Cerebellar nuclear complex (tissue), 1 donor: ENCODE data around the gene ELOA.
"Not testable (repeated sequence)": the region's sequence is repeated elsewhere in the genome, so short reads cannot be mapped to it uniquely, and the experiment has no call there.

Source experiments
- DNase-seq, 2 experiments: peaks; one replicate each; lab custom pipeline; 2025; lab: John Stamatoyannopoulos, UW

Gene ELOA

DNA sequence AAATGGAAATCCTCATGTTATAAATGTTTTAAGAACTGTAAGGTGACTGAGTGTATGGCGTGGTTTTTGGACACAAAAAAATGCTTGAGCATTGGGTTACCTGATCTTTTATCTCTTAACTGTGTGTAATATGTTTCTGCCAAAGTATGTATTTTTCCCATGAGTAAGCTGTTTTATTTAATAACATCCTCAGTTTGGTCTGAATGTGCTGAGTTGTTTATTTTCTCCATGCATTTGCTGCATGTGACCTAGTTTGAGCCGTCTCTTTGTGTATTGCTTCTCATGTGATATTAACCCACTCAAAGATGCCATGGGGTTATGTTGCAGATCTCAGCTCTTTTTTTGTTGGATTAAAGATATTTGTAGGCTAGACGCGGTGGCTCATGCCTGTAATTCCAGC lies 41.6 kb downstream of the ELOA start:
- DNase-seq: no peak

DNA sequence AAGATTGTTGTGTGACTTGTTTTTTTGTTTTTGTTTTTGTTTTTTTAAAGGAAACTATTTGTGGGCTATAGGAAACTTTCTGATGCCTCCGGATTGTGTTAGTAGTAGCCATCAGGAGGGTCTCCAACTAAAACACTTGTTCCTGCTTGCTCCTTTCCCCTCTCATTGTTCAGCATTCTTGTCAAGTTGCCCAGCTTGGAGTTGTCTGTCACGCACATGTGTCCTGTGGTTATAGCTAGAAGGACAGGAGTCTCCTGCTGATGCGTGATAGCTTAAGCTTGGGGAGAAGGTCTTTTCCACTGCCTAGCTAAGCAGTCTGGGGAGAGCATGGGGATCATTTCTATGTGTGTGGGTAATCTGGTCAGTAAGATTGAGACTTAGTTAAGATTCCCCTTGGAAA lies 44.4 kb downstream of the ELOA start:
- no peak for DNase-seq

DNA sequence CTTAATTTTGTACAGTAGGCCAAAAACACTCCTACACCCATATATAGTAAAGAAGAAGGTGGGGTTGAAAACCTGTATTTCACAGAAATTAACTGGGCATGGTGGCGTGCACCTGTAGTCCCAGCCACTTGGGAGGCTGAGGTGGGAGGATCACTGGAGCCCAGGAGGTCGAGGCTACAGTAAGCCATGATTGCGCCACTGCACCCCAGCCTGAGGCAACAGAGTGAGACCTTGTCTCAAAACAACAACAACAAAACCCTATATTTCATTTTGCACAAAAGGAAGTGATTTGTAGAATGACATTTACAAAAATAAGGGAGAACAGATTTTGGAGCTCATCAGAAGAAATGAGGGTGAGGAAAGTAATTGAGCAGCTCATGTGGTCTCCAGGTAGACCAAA lies 45.4 kb downstream of the ELOA start:
- DNase-seq: no peak

DNA sequence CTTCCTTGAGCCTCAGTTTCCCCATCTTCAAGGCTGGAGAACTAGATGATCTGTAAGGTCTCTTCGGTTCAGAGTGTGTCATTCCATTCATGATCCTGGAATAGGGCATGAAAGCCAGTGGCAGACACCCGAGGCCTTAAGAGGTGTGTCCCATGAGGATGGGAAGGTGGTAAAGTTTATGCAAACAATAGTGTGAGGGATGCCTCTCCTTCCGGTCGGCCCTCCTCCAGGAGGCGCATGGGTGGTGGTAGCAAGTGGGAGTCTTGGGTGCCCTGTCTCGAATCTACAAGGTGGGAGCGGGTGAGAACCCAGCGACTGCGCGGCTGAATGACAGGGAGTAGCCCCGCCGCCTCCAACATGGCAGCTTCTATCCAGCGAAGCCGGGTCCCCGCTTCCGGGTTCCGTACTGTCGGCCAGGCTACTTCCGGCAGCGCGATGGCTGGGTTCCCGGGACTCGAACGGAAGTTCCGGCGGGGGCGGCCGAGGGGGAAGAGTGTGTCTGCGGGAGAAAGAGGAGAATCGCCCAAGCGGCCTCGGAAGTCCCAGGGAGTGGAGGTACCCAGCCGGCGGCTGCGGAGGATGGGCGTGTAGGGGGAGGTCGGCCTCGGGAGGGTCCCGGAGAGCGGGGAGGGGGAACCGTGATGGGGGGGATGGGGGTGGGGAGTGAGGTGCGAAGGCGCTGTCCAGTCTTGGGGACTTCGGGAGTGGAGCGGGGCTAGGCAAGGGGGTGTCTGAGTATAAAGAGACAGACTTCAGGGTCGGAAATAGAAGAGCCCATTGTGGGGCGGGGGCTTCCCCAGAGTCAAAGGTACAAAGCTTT lies 47.6 kb downstream of the ELOA start, which contains the start of gene LYPLA2:
Gene LYPLA2 (plus strand): TSS at position 450 of the 820 bp plus-strand sequence. CDS start 1,538 bp downstream, outside the sequence.
- peak in 1 of 2 experiments; percentile 67 for DNase-seq

GRCh38 chr1:23791516-23792047 lies 48.3 kb downstream of the ELOA start:
- no peak for DNase-seq

DNA sequence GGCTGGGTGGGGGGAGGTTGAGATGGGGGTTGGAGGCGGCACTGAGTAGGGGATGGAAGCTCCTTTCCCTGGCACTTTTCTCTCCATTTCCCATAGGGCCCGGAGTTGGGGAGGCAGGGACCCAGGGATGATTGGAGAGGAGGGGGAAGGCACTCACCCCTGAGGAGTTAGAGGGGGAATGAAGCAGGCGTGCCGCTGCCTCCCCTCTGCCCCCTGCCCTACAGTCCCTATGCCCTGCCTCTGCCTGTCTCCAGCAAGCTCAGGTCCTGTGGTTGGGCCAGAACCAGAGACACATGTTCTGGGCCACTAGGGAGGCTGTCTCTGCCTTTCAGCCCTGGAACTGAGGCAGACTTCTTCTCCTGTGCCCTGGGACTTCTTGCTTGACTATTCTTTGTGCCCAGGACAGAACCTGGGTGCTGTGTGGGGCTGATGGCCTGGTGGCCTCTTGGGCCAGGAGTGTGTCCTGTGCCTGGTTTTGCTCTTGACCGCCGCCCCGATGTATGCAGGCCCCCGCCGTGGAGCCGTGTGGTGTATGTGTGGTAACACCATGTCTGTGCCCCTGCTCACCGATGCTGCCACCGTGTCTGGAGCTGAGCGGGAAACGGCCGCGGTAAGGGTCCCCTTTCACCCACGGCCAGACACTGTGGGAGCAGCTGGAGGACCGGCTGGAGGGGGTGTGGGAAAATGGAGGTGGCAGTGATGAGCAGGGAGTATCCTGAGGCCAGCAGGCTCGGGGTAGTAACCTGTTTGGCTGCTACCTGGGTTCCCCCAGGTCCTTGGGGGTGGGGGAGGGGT lies 49.1 kb downstream of the ELOA start:
- no peak for DNase-seq

GRCh38 chr1:23793018-23793781 lies 49.9 kb downstream of the ELOA start:
- DNase-seq: no peak

DNA sequence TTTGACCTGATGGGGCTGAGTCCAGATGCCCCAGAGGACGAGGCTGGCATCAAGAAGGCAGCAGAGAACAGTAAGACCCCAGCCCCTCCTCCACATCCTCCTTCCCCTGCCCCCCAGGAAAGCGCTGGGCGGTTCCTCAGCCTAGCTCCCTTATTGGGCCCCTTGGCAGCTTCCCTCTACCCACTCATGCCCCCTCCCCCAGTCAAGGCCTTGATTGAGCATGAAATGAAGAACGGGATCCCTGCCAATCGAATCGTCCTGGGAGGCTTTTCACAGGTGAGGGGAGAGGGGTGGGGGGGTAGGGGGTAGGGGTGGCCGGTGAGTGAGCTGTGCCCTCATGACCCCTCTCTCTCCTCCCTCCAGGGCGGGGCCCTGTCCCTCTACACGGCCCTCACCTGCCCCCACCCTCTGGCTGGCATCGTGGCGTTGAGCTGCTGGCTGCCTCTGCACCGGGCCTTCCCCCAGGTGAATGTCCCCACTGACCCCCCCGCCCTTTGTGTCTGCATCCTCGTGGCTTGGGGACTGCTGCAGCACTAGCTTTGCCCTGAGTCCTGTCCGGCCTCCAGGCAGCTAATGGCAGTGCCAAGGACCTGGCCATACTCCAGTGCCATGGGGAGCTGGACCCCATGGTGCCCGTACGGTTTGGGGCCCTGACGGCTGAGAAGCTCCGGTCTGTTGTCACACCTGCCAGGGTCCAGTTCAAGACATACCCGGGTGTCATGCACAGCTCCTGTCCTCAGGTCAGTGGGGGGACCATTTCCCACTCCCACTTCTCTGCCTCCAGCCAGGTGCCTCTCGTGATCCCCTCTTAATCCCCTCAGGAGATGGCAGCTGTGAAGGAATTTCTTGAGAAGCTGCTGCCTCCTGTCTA lies 50.8 kb downstream of the ELOA start:
- no peak for DNase-seq

GRCh38 chr1:23794732-23795182 lies 51.5 kb downstream of the ELOA start:
- not testable (repeated sequence) for DNase-seq

GRCh38 chr1:23795676-23796465 lies 52.6 kb downstream of the ELOA start:
- no peak for DNase-seq

GRCh38 chr1:23796466-23797271 lies 53.4 kb downstream of the ELOA start:
- DNase-seq: no peak

GRCh38 chr1:23797478-23798448 lies 54.5 kb downstream of the ELOA start:
- DNase-seq: no peak

DNA sequence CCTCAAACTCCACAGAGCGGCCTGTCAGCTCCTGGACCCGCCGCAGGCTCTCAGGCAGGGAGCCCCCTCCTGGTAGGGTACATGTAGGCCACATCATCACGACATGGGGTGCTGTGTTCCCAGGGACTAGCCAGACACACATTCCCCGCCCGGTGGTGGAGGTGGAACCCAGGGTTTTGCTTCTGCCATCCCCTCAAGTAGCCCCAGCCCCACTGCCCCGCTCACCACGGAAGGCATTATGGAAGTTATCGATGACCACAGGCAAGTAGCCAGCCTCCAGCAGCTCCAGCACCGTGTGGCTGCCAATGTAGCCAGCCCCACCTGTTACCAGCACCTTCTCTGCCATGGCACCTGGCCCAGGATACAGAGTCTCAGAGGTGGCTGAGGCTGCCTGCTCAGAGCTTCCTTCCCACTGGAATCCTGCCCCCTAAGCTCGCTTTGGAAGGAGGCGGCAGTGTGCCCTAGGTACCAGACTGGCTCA lies 55.4 kb downstream of the ELOA start:
- no peak for DNase-seq

DNA sequence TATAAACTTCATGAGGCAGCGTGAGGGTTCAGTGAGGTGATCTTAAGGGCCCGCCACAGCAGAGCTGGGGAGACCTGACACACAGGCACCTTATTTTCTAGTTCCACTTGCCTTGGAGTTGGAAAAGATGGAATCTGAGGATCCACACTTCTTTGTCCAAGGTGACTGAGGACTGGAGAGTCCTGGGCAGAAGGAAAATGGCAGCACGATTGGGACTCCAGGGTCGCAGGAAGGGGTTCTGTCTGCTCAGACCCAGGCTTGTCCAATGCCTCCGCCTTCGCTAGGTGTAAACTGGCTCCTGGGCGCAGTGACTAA lies 55.9 kb downstream of the ELOA start:
- no peak for DNase-seq

- DNase-seq: no peak
Observed at GRCh38 chr1:23799570-23800399, 56.5 kb downstream of the ELOA start.

GRCh38 chr1:23800400-23801337 lies 57.4 kb downstream of the ELOA start, which contains the start of gene GALE:
Gene GALE, minus strand, starts transcription at chr1:23800754. Its CDS starts 1,747 bp downstream, at chr1:23799007.
- DNase-seq: peak; percentile 37 to 90
